NCI-H526 treated with DMSO at 0.1 percent for 48 hours (cell line): Measurements from ENCODE around the gene MANEAL.
A peak's percentile ranks its signal among the peaks of the same experiment; 100 is the strongest.

ENCODE experiments used
- DNase-seq: peaks from one replicate; lab custom pipeline; 2025; lab: John Stamatoyannopoulos, UW

MANEAL gene

GRCh38 chr1:37782491-37782890 is 11.2 kb upstream of the MANEAL start:
- no peak for DNase-seq

GRCh38 chr1:37792943-37793686 is 532 bp upstream of the MANEAL start:
- no peak for DNase-seq

- DNase-seq: peak; percentile 52
Measured at GRCh38 chr1:37794372-37795339, 1.0 kb downstream of the MANEAL start.

DNA sequence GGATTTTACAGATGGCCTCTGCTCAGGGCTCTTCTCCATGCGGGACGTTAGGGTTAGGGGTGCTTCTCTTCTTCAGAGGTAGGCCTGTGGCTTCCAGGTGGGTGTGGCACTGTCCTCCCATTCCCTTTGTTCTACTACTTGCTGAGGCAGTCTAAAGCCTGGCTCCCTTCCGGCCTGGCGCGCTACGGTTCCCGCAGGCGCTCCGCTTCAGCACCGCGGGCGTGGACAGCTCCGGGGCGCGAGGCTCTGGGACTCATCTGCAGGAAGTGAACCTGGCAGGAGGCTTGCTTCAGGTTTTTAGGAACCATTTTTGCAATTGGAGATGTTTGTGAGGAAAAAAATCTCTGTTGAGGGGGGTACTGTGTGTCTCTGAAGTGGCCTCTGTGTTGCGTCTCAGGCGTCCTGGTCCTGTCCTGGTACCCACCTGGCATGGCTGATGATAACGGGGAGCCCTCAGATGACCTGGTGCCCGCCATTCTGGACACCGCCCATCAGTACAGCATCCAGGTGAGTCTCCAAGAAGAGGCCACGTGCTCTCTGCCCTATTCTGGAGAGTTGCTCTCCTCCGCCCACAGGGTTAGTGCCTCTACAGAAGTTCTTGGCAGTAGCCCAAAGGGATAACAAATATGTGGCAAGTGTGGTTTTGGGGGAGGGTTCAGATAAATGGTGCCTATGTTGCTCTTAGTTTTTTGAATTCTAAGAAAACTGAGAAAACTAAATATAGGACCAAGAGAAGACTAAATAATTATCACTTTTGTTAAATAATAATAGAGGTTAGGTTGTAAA is 1.9 kb downstream of the MANEAL start:
- DNase-seq: peak; percentile 54

GRCh38 chr1:37797750-37798345 is 4.2 kb downstream of the MANEAL start:
- no peak for DNase-seq

GRCh38 chr1:37802439-37802838 is 8.8 kb downstream of the MANEAL start:
- DNase-seq: no peak

GRCh38 chr1:37807220-37807554 is 13.5 kb downstream of the MANEAL start:
- no peak for DNase-seq

DNA sequence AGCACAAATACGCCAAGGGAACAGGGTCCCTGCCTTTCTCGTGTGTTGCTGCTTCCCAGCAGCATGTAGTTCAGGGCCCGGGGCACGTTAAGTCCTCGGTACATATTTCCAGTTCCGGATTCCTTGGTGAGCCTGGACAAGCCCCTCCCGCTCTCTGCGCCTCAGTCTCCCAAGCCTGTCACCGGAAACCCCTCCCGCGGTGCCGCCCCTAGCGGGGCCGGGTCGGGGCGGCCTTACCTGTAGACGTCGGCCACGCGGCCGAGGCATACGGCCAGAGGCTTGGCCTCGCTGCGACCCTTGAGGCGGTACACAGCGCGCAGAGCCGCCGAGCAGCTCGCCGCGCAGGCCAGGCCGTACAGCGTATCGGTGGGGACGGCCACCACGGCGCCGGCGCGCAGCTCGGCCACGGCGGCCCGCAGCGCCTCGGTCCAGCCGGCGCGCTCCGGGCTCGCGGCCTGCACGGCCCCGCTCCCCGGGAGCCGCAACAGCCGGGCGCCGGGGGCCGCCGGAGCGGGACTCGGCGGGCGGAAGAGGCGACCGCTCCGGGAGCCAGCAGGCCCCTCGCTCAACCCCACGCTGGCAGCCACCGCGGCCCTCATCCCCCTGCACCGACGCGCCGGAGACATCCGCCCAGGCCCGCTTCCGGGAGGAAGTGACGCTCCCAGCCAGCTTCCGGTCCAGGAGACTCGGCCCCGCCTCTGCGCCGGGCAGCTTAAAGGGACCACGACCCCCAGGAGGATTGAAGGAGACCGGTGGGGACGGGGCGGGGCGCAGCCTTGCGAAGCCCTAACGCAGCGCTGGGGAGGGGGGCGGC is 14.1 kb downstream of the MANEAL start, which contains the start of the genes C1orf122 and YRDC:
Gene C1orf122, plus strand, starts transcription at position 236 of the 814 bp plus-strand sequence. CDS start 615 bp downstream, outside the sequence.
Gene YRDC, minus strand, starts transcription at position 654 of the 814 bp plus-strand sequence. Its CDS starts 28 bp downstream, at position 626.
- peak; percentile 97 for DNase-seq

GRCh38 chr1:37808369-37809319 is 15.0 kb downstream of the MANEAL start:
- peak; percentile 81 for DNase-seq

- no peak for DNase-seq
Measured at GRCh38 chr1:37809942-37810341, 16.3 kb downstream of the MANEAL start.

GRCh38 chr1:37811027-37811655 is 17.5 kb downstream of the MANEAL start:
- peak; percentile 87 for DNase-seq

GRCh38 chr1:37813529-37814145 is 20.0 kb downstream of the MANEAL start:
- peak; percentile 88 for DNase-seq

DNA sequence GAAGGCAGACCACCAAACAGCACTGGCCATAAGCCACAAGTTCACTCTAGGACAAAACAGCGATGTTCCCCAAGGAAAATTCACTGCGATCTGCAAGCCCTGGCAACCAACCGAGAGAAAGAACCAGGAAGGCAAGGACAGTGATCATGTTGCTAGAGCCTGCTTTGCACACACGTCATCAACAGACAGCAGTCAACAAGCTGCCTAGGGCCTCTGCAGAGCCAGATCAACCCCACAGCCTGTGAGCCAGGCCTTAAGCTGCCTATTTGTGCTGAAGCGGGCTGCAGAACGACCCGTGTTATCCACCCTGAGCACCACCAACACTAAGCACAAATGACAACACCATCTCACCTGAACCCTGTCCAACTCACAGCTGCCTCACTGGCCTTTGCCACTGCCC is 20.6 kb downstream of the MANEAL start:
- DNase-seq: peak; percentile 93

DNA sequence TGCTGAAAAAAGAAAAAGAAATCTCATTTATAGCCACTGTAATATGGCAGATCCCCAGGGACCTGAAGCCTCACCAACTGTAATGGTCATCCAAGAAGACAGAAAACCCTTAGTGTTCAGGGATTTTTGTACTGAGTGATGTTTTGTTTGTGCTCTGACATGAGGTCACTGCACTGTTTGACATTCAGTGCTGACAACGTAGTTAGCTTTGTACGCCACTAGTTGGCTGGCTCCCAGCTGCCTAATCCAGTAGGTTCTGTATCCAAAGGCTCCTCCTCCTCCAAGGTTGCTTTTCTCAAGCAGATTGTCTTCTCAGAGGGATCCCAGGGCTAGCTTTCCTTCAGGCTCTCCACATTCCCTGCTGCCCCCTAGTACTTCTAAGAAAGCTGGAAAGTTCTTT is 23.8 kb downstream of the MANEAL start:
- DNase-seq: no peak

DNA sequence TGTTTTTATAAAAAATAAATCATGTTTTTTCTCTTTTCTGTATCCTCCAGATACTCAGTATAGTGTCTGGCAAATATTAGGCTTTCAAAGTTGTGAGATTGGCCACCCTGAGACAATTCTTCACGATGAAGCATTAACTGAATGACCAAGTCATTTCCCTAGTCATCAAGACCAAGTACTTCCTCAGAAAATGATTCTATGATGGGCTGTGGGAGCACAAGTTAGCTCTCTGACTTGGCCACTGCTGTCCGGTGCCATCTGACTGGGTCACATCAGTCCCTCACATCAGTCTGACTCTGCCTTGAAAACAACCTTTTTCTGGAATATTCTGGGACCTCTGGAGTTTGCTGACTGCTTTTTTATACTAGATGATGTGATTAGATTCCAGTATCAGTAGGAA is 27.8 kb downstream of the MANEAL start:
- DNase-seq: no peak

DNA sequence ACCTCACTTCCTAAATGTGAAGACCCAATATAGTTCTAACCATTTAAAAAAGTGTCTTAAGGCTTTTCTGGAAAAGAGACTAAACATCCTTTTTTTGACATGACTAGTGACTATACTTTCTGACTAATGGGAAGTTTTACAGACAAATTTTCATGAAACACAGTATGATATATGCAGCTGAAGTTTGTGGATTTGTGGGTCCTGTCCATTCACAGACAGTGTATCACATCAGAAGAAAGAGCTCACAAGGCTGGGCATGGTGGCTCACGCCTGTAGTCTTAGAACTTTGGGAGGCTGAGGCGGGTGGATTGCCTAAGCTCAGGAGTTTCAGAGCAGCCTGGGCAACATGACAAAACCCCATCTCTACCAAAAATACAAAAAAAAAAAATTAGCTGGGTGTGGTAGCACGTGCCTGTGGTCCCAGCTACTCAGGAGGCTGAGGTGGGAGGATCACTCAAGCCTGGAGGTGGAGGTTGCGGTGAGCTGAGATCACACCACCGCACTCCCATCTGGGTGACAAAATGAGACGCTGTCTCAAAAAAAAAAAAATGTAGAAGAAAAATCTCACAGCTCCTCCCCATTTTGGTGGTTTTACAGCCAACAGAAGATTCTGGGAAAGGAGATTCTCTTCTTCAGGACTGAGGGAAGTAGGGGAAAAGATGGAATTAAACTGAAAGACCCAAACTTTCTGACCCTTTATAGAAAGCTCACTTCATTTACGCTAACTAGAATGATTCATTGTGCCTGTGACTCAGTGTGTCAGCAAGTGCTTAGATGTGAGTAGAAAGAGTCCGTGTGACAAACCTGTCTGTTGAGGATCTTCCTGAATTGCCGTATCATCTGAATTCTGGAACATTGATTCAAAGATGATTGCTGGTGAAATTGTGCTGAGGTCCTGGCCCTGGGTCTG is 29.5 kb downstream of the MANEAL start:
- DNase-seq: no peak

GRCh38 chr1:37824001-37824400 is 30.4 kb downstream of the MANEAL start:
- DNase-seq: no peak

- DNase-seq: no peak
Measured at GRCh38 chr1:37825506-37825905, 31.9 kb downstream of the MANEAL start.
